HG03575 (cell line): ENCODE results near the gene MAZ.
"Not testable (repeated sequence)": the region's sequence is repeated elsewhere in the genome, so short reads cannot be mapped to it uniquely, and the experiment has no call there.

Source experiments
- ATAC-seq: cut with Tn5 transposase; IDR thresholded peaks from one replicate; pipeline ENCODE4 v1.9.1; 2021; ENCODE audit not compliant: unreplicated experiment, insufficient number of reproducible peaks, low FRiP score; ENCODE audit errors: extremely low read depth

MAZ gene

GRCh38 chr16:29806099-29806579 lies at the start of gene MAZ:
Gene MAZ, plus strand, starts transcription at chr16:29806529. Its CDS starts 173 bp downstream, at chr16:29806702.
- no peak for ATAC-seq

- ATAC-seq = no peak
Measured at GRCh38 chr16:29756654-29757053, 49.7 kb upstream of the MAZ start.

GRCh38 chr16:29757086-29757485 lies 49.2 kb upstream of the MAZ start:
- not testable (repeated sequence) for ATAC-seq

- ATAC-seq = no peak
Measured at GRCh38 chr16:29757950-29758466, 48.3 kb upstream of the MAZ start.

- ATAC-seq = no peak
Measured at GRCh38 chr16:29760567-29761279, 45.6 kb upstream of the MAZ start.

- ATAC-seq = not testable (repeated sequence)
Measured at GRCh38 chr16:29761280-29761651, 45.1 kb upstream of the MAZ start.

GRCh38 chr16:29761882-29762281 lies 44.4 kb upstream of the MAZ start:
- no peak for ATAC-seq

GRCh38 chr16:29763326-29763725 lies 43.0 kb upstream of the MAZ start:
- no peak for ATAC-seq

GRCh38 chr16:29765167-29766032 lies 40.9 kb upstream of the MAZ start:
- no peak for ATAC-seq

- ATAC-seq = no peak
Measured at GRCh38 chr16:29766571-29766970, 39.8 kb upstream of the MAZ start.

- no peak for ATAC-seq
Measured at GRCh38 chr16:29767062-29767461, 39.3 kb upstream of the MAZ start.

- no peak for ATAC-seq
Measured at GRCh38 chr16:29769507-29769906, 36.8 kb upstream of the MAZ start.

- no peak for ATAC-seq
Measured at GRCh38 chr16:29770250-29770929, 35.9 kb upstream of the MAZ start.

- ATAC-seq = not testable (repeated sequence)
Measured at GRCh38 chr16:29772330-29772729, 34.0 kb upstream of the MAZ start.

GRCh38 chr16:29774730-29775129 lies 31.6 kb upstream of the MAZ start:
- ATAC-seq = no peak

- no peak for ATAC-seq
Measured at GRCh38 chr16:29775742-29776408, 30.5 kb upstream of the MAZ start.

GRCh38 chr16:29777576-29778350 lies 28.6 kb upstream of the MAZ start, which contains the start of gene ZG16:
Gene ZG16, plus strand, starts transcription at chr16:29778256. Its CDS starts 1,011 bp downstream, at chr16:29779267.
- ATAC-seq = no peak

- no peak for ATAC-seq
Measured at GRCh38 chr16:29779474-29779873, 26.9 kb upstream of the MAZ start.
